HEK293 (cell line): ENCODE measurements around the gene PDYN.

Experiments
- CTCF ChIA-PET: fragments of 350-600 bp; formaldehyde crosslinking; extraction: SDS; loops from one replicate; lab custom pipeline; 2021; ENCODE audit warnings: antibody characterized with exemption; lab: Yijun Ruan, JAX
- POLR2A ChIA-PET: fragments of 300-600 bp; formaldehyde crosslinking; extraction: SDS; loops from one replicate; lab custom pipeline; 2020; ENCODE audit warnings: antibody characterized with exemption, inconsistent platforms; lab: Yijun Ruan, JAX
- H3K27ac ChIP-seq: fragments of 200-500 bp; sonication (Bioruptor generic); 2 replicates; pipeline ENCODE4 v1.5.1; 2014; ENCODE audit warnings: low read depth, low read length, control low read depth, inconsistent platforms; ENCODE audit errors: extremely low read depth
- H3K36me3 ChIP-seq, 2 experiments: fragments of 200-500 bp in 1 of 2; sonication (Bioruptor generic) in 1 of 2; 1 replicate in 1 of 2; 2 replicates in 1 of 2; pipeline ENCODE4 v1.5.1; 2014 to 2017; ENCODE audit warnings: inconsistent platforms in 2 of 2, low read length in 2 of 2; ENCODE audit not compliant: control insufficient read depth in 2 of 2, insufficient read depth in 1 of 2
- H3K4me1 ChIP-seq: fragments of 200-500 bp; sonication (Bioruptor generic); 2 replicates; pipeline ENCODE4 v1.5.1; 2014; ENCODE audit warnings: mild to moderate bottlenecking, low read length, inconsistent platforms; ENCODE audit not compliant: control insufficient read depth, insufficient read depth
- H3K4me3 ChIP-seq: 2 replicates; pipeline ENCODE4 v1.5.1; 2011; ENCODE audit warnings: low read depth, mild to moderate bottlenecking, control low read depth, low read length, moderate library complexity
- H3K9me3 ChIP-seq: fragments of 200-500 bp; sonication (Bioruptor generic); 2 replicates; pipeline ENCODE4 v1.5.1; 2014; ENCODE audit warnings: low read depth, low read length, inconsistent platforms; ENCODE audit not compliant: control insufficient read depth, insufficient read depth
- ATF2 ChIP-seq: fragments of 450-650 bp; formaldehyde crosslinking; IDR thresholded peaks from 2 replicates; pipeline ENCODE4 v1.5.1; 2016; ENCODE audit warnings: missing biosample characterization, missing genetic modification characterization, low read depth
- EGR2 ChIP-seq: fragments of 450-650 bp; formaldehyde crosslinking; IDR thresholded peaks from 2 replicates; pipeline ENCODE4 v1.5.1; 2016; ENCODE audit warnings: low read depth, missing biosample characterization, missing genetic modification characterization
- GFI1B ChIP-seq: fragments of 450-650 bp; formaldehyde crosslinking; IDR thresholded peaks from 2 replicates; pipeline ENCODE4 v1.5.1; 2016; ENCODE audit warnings: missing biosample characterization, missing genetic modification characterization
- PRDM1 ChIP-seq: fragments of 450-650 bp; formaldehyde crosslinking; IDR thresholded peaks from 2 replicates; pipeline ENCODE4; 2016; ENCODE audit warnings: missing biosample characterization, missing genetic modification characterization
- PRDM2 ChIP-seq: fragments of 450-650 bp; formaldehyde crosslinking; IDR thresholded peaks from 2 replicates; pipeline ENCODE4 v1.5.1; 2016; ENCODE audit warnings: missing biosample characterization, missing genetic modification characterization, borderline replicate concordance
- REST ChIP-seq: fragments of 450-650 bp; formaldehyde crosslinking; IDR thresholded peaks from 2 replicates; pipeline ENCODE4 v1.5.1; 2016; ENCODE audit warnings: missing biosample characterization, missing genetic modification characterization
- SCRT2 ChIP-seq: fragments of 450-650 bp; formaldehyde crosslinking; IDR thresholded peaks from 2 replicates; pipeline ENCODE4 v1.5.1; 2016; ENCODE audit warnings: missing biosample characterization, missing genetic modification characterization
- ZBTB17 ChIP-seq: fragments of 450-650 bp; formaldehyde crosslinking; IDR thresholded peaks from 2 replicates; pipeline ENCODE4 v1.5.1; 2016; ENCODE audit warnings: missing biosample characterization, missing genetic modification characterization
- ZBTB21 ChIP-seq: fragments of 450-650 bp; formaldehyde crosslinking; IDR thresholded peaks from 2 replicates; pipeline ENCODE4 v1.5.1; 2017; ENCODE audit warnings: missing biosample characterization, missing genetic modification characterization
- ZFP41 ChIP-seq: fragments of 450-650 bp; formaldehyde crosslinking; IDR thresholded peaks from 2 replicates; pipeline ENCODE4 v1.5.1; 2016; ENCODE audit warnings: missing biosample characterization, missing genetic modification characterization, borderline replicate concordance
- ZNF148 ChIP-seq: fragments of 450-650 bp; formaldehyde crosslinking; IDR thresholded peaks from 2 replicates; pipeline ENCODE4 v1.5.0; 2017; ENCODE audit warnings: missing biosample characterization, missing genetic modification characterization, borderline replicate concordance
- ZNF175 ChIP-seq: fragments of 450-650 bp; formaldehyde crosslinking; IDR thresholded peaks from 2 replicates; pipeline ENCODE4 v1.5.1; 2016; ENCODE audit warnings: missing biosample characterization, missing genetic modification characterization
- ZNF19 ChIP-seq: fragments of 450-650 bp; formaldehyde crosslinking; IDR thresholded peaks from 2 replicates; pipeline ENCODE4; 2016; ENCODE audit warnings: missing biosample characterization, missing genetic modification characterization, low read depth
- ZNF2 ChIP-seq: fragments of 450-650 bp; formaldehyde crosslinking; IDR thresholded peaks from 2 replicates; pipeline ENCODE4 v1.5.1; 2016; ENCODE audit warnings: missing biosample characterization, missing genetic modification characterization
- ZNF302 ChIP-seq: fragments of 450-650 bp; formaldehyde crosslinking; IDR thresholded peaks from 2 replicates; pipeline ENCODE4 v1.5.1; 2016; ENCODE audit warnings: missing biosample characterization, missing genetic modification characterization, low read depth
- ZNF366 ChIP-seq: fragments of 450-650 bp; formaldehyde crosslinking; conservative IDR thresholded peaks from 2 replicates; pipeline ENCODE4 v1.5.1; 2016; ENCODE audit warnings: missing biosample characterization, missing genetic modification characterization
- ZNF37A ChIP-seq: fragments of 450-650 bp; IDR thresholded peaks from 2 replicates; pipeline ENCODE4 v1.5.1; 2018; ENCODE audit warnings: missing biosample characterization, missing genetic modification characterization
- ZNF404 ChIP-seq: fragments of 450-650 bp; formaldehyde crosslinking; IDR thresholded peaks from 2 replicates; pipeline ENCODE4 v1.5.1; 2017; ENCODE audit warnings: missing biosample characterization, missing genetic modification characterization
- ZNF530 ChIP-seq: fragments of 450-650 bp; formaldehyde crosslinking; IDR thresholded peaks from 2 replicates; pipeline ENCODE4 v1.5.1; 2016; ENCODE audit warnings: low read depth, missing biosample characterization, missing genetic modification characterization
- ZNF596 ChIP-seq: fragments of 450-650 bp; IDR thresholded peaks from 2 replicates; pipeline ENCODE4 v1.5.0; 2018; ENCODE audit warnings: missing biosample characterization, mild to moderate bottlenecking, missing genetic modification characterization, moderate library complexity
- ZNF629 ChIP-seq: fragments of 450-650 bp; formaldehyde crosslinking; IDR thresholded peaks from 2 replicates; pipeline ENCODE4 v1.5.1; 2017; ENCODE audit warnings: missing biosample characterization, missing genetic modification characterization
- ZNF660 ChIP-seq: fragments of 450-650 bp; IDR thresholded peaks from 2 replicates; pipeline ENCODE4 v1.5.1; 2018; ENCODE audit warnings: missing biosample characterization, mild to moderate bottlenecking, missing genetic modification characterization

Gene PDYN

GRCh38 chr20:1993986-1994385 is at the start of gene PDYN:
PDYN (minus strand) TSS chr20:1994058; CDS start chr20:1983084, 10,974 bp downstream.
- TF ChIP-seq ZNF2 (tag by site-specific recombination) (no peak), EGR2 (tag by site-specific recombination) (0 out of 2 replicates have a peak, but pooled peaks have one; percentile 12)
- TF ChIP-seq, all 188 proteins: peak for 1
- POLR2A ChIA-PET = no interaction called here
- CTCF ChIA-PET = interaction anchor here (1.9 kb wide), 1 partner anchor 13 kb away, joined by 14 read pairs; no protein-coding TSS in a partner anchor
- Histone ChIP-seq H3K4me3 (no peak within 1 kb of the TSS), H3K27ac (no peak within 1 kb of the TSS), H3K9me3 (no peaks in the 10 kb centered on the region), H3K36me3 (no peaks in the 10 kb centered on the region), H3K4me1 (no peaks in the 10 kb centered on the region)

- ChIA-PET CTCF (no interaction called here), POLR2A (no interaction called here)
- Histone ChIP-seq H3K27ac (no peak overlapping the region), H3K4me3 (no peak overlapping the region), H3K9me3 (no peaks in the 10 kb centered on the region), H3K4me1 (no peaks in the 10 kb centered on the region), H3K36me3 (no peaks in the 10 kb centered on the region)
- no peak for TF ChIP-seq ZNF596 (tag by site-specific recombination)
- peak; percentile 59; the same call in 1 of the 2 replicates for TF ChIP-seq GFI1B
- TF ChIP-seq ZBTB21 (tag by site-specific recombination) = peak; percentile 64
- peak; percentile 72 for TF ChIP-seq ZNF629 (tag by site-specific recombination)
- peak; percentile 86 for TF ChIP-seq ATF2 (tag by site-specific recombination)
- no peak for TF ChIP-seq ZNF175
- no peak for TF ChIP-seq ZNF302
- TF ChIP-seq PRDM2 (tag by site-specific recombination) = no peak
- TF ChIP-seq REST (tag by site-specific recombination) = no peak
- no peak for TF ChIP-seq ZNF148 (tag by site-specific recombination)
- no peak for TF ChIP-seq ZNF37A (tag by site-specific recombination)
- TF ChIP-seq ZNF19 (tag by site-specific recombination) = no peak
- TF ChIP-seq PRDM1 = peak; percentile 58
- peak; percentile 52; the same call in 1 of the 2 replicates for TF ChIP-seq ZBTB17 (tag by site-specific recombination)
- no peak for TF ChIP-seq ZNF530
- TF ChIP-seq ZNF404 (tag by site-specific recombination) = no peak
- 0 out of 2 replicates have a peak, but pooled peaks have one; percentile 73 for TF ChIP-seq ZNF660 (tag by site-specific recombination)
- TF ChIP-seq ZNF366 (tag by site-specific recombination) = 0 out of 2 replicates have a peak, but pooled peaks have one; percentile 35
- no peak for TF ChIP-seq SCRT2 (tag by site-specific recombination)
- no peak for TF ChIP-seq ZFP41 (tag by site-specific recombination)
These were observed 48.5 kb upstream of the PDYN start for GRCh38 chr20:2042400-2042799.
